ENCODE results near the gene LCAT.
A peak's percentile ranks its signal among the peaks of the same experiment; 100 is the strongest.

LCAT gene

DNA sequence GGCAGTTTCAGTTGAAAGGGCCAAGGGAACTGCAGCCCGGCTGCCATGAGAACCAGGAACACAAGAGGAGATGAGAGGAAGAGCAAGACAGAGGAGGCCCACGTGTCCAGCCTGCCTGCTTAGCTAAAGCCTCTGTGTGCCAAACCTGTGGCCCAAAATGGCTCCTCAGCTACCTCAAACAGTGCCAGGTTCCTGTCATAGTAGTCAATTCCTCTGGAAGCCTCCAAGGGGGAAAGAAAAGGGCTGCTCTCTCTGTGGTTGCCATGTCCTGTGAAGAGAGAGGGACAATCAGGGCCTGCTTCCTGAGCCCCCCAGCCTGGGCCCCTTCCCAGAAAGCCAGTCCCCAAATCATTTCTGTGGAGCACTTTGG lies 19.4 kb upstream of the LCAT start:
- peaks cover 26% of the 10 kb centered on the region for H3K4me1 ChIP-seq (ENCODE audit: insufficient read depth, insufficient read length)
- H3K36me3 ChIP-seq (ENCODE audit: insufficient read depth, insufficient read length, low read length): peaks cover 91% of the 10 kb centered on the region
- H3K27me3 ChIP-seq (ENCODE audit: insufficient read depth, insufficient read length): no peaks in the 10 kb centered on the region
- H3K9ac ChIP-seq (ENCODE audit: insufficient read length, low read depth): no peak overlapping the region
- H3K4me3 ChIP-seq (ENCODE audit: insufficient read length, low read depth): no peak overlapping the region
- no peak for TF ChIP-seq YY1 (IDR thresholded peaks at IDR 0.05; ENCODE audit: insufficient read depth, insufficient read length)
- TF ChIP-seq ZNF274 (IDR thresholded peaks at IDR 0.05; ENCODE audit: low read depth, low read length): no peak
- no peak for TF ChIP-seq SUZ12 (IDR thresholded peaks at IDR 0.05; ENCODE audit: extremely low read depth, insufficient read depth, insufficient read length)
- no peaks in the 10 kb centered on the region for H3K9me3 ChIP-seq (ENCODE audit: insufficient read depth, low read length)
- DNase-seq (ENCODE audit: low read depth, low spot score): no peak

DNA sequence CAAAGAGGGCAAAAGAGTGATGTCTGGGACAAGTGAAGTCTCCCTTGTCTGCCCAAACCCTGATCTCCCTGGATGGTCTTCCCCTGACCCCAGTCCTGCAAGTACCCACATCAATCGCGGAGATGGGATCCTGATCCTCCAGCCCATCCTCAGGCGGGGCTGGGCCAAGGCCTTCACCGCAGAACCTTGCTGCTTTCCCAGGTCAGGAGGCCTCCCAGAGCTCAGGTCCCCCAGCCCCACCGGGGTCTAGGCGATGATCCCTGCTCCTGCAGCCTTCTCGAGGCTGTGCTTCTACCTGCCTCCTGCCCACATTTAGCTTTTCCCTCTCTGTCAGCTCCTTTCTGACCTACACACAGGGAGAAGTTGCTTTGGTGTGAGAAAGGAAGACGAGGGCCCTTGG lies 18.2 kb upstream of the LCAT start:
- no peak overlapping the region for H3K4me3 ChIP-seq (ENCODE audit: insufficient read length, low read depth)
- TF ChIP-seq ZNF274 (IDR thresholded peaks at IDR 0.05; ENCODE audit: low read depth, low read length) (no peak), SUZ12 (IDR thresholded peaks at IDR 0.05; ENCODE audit: extremely low read depth, insufficient read depth, insufficient read length) (no peak), YY1 (IDR thresholded peaks at IDR 0.05; ENCODE audit: insufficient read depth, insufficient read length) (no peak)
- DNase-seq (ENCODE audit: low read depth, low spot score): no peak
- H3K9ac ChIP-seq (ENCODE audit: insufficient read length, low read depth): no peak overlapping the region
- peaks cover 23% of the 10 kb centered on the region for H3K4me1 ChIP-seq (ENCODE audit: insufficient read depth, insufficient read length)
- H3K9me3 ChIP-seq (ENCODE audit: insufficient read depth, low read length): no peaks in the 10 kb centered on the region
- H3K27me3 ChIP-seq (ENCODE audit: insufficient read depth, insufficient read length): no peaks in the 10 kb centered on the region
- H3K36me3 ChIP-seq (ENCODE audit: insufficient read depth, insufficient read length, low read length): peaks cover 98% of the 10 kb centered on the region

GRCh38 chr16:67961551-67961957 lies 17.6 kb upstream of the LCAT start:
- no peak for DNase-seq (ENCODE audit: low read depth, low spot score)
- Histone ChIP-seq H3K36me3 (ENCODE audit: insufficient read depth, insufficient read length, low read length) (peaks cover 95% of the 10 kb centered on the region), H3K9me3 (ENCODE audit: insufficient read depth, low read length) (no peaks in the 10 kb centered on the region), H3K27me3 (ENCODE audit: insufficient read depth, insufficient read length) (no peaks in the 10 kb centered on the region), H3K9ac (ENCODE audit: insufficient read length, low read depth) (peak overlapping the region; percentile 1), H3K4me1 (ENCODE audit: insufficient read depth, insufficient read length) (peaks cover 17% of the 10 kb centered on the region), H3K4me3 (ENCODE audit: insufficient read length, low read depth) (no peak overlapping the region)
- TF ChIP-seq ZNF274 (IDR thresholded peaks at IDR 0.05; ENCODE audit: low read depth, low read length) (no peak), SUZ12 (IDR thresholded peaks at IDR 0.05; ENCODE audit: extremely low read depth, insufficient read depth, insufficient read length) (no peak), YY1 (IDR thresholded peaks at IDR 0.05; ENCODE audit: insufficient read depth, insufficient read length) (no peak)

DNA sequence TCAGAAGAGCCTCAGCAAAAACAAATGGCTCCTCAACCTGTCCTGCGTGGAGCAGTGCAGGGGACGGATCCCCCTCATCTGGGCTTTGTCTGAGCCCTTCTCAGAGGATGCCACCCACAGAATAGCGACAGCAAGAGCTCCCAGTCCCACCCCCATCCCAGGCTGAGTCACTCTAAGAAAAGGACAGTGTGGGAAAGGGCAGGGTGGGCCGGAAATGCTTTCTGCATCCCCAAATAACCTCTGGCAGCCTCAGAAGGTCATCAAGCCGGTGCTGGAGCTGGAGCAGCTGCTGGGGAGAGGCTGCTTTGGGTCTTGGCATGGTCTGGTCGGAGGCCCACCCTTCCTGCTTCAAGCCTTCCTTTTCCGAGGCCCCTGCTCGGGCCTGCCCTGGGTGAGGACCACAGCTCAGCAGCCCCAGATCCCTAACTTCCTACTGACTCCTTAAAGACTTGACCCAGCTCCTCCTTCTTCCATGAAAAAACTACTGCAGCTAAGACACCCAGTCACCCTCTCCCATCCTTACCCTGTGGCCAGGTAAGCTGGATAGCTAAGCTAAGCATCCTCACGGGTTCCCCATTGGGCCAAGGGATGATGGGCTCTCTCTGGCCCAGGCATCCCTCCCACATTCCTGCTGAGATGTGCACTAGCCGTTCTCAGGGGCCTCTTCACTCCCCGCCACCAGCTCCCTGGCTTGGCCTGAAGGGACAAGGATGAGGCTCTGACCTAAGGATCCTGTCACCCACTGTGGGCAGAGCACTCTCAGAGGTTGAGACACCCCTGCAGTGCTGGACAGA lies 15.8 kb upstream of the LCAT start:
- Histone ChIP-seq H3K27me3 (ENCODE audit: insufficient read depth, insufficient read length) (no peaks in the 10 kb centered on the region), H3K4me3 (ENCODE audit: insufficient read length, low read depth) (no peak overlapping the region), H3K9ac (ENCODE audit: insufficient read length, low read depth) (no peak overlapping the region), H3K36me3 (ENCODE audit: insufficient read depth, insufficient read length, low read length) (peaks cover 91% of the 10 kb centered on the region), H3K9me3 (ENCODE audit: insufficient read depth, low read length) (no peaks in the 10 kb centered on the region), H3K4me1 (ENCODE audit: insufficient read depth, insufficient read length) (peaks cover 16% of the 10 kb centered on the region)
- no peak for TF ChIP-seq SUZ12 (IDR thresholded peaks at IDR 0.05; ENCODE audit: extremely low read depth, insufficient read depth, insufficient read length)
- TF ChIP-seq ZNF274 (IDR thresholded peaks at IDR 0.05; ENCODE audit: low read depth, low read length): no peak
- no peak for TF ChIP-seq YY1 (IDR thresholded peaks at IDR 0.05; ENCODE audit: insufficient read depth, insufficient read length)
- DNase-seq (ENCODE audit: low read depth, low spot score): no peak

DNA sequence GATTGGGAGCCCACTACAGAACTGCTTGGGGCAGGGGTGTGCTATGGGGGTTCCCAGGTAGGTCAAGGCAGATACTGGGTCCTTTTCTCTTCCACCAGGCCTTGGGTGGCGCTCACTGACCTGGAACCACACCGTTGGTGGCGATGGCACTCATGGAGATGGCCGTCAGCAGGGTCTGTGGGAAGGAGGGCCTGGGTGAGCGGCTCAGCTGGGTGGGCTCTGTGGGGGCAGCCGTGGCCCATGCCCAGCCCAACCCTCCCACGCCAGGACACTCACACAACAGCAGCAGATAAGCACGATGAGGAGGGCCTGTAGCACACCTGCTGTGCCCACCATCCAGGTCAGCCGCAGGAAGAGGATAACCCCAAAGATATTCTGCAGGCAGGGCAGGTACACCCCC lies 13.7 kb upstream of the LCAT start:
- Histone ChIP-seq H3K9me3 (ENCODE audit: insufficient read depth, low read length) (no peaks in the 10 kb centered on the region), H3K27me3 (ENCODE audit: insufficient read depth, insufficient read length) (no peaks in the 10 kb centered on the region), H3K4me1 (ENCODE audit: insufficient read depth, insufficient read length) (peaks cover 11% of the 10 kb centered on the region), H3K9ac (ENCODE audit: insufficient read length, low read depth) (no peak overlapping the region), H3K4me3 (ENCODE audit: insufficient read length, low read depth) (no peak overlapping the region), H3K36me3 (ENCODE audit: insufficient read depth, insufficient read length, low read length) (peaks cover 85% of the 10 kb centered on the region)
- no peak for DNase-seq (ENCODE audit: low read depth, low spot score)
- TF ChIP-seq ZNF274 (IDR thresholded peaks at IDR 0.05; ENCODE audit: low read depth, low read length): no peak
- no peak for TF ChIP-seq SUZ12 (IDR thresholded peaks at IDR 0.05; ENCODE audit: extremely low read depth, insufficient read depth, insufficient read length)
- no peak for TF ChIP-seq YY1 (IDR thresholded peaks at IDR 0.05; ENCODE audit: insufficient read depth, insufficient read length)

DNA sequence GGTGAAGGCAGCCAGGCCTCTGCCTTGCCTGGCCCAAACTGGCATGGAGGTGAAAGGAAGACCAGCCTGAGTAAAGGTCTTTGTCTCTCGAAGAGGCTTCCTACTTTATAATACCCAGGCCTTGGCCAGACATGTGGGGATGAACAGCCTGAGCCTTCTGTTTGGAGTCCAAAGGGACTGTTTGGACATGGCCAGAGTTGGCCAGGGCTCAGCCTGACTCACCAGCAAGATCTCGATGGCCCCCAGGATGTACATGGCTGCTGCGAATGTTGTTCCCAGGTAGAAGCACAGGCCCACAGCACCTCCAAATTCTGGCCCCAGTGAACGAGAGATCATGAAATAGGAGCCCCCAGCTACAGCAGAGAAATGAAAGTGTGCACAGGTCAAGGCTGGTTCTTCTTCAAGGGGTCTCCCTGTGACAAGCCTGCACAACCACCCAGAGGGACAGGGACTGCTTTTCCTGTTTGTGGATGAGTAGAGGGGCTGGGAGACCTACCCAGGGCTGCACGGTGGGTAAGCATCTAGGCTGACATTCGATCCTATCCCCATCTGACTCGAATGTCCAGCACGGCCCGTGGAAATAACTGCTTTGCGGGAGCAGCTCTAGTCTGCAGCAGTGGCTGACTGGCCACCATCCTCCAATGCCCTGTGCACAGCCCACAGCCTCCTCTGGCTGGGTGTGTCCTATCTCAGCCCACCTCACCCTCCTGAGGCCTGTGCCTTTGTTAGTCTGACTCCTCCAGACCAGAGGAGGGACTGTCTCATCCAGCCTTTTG lies 10.7 kb upstream of the LCAT start:
- no peak for DNase-seq (ENCODE audit: low read depth, low spot score)
- Histone ChIP-seq H3K27me3 (ENCODE audit: insufficient read depth, insufficient read length) (no peaks in the 10 kb centered on the region), H3K36me3 (ENCODE audit: insufficient read depth, insufficient read length, low read length) (peaks cover 85% of the 10 kb centered on the region), H3K9me3 (ENCODE audit: insufficient read depth, low read length) (no peaks in the 10 kb centered on the region), H3K4me3 (ENCODE audit: insufficient read length, low read depth) (no peak overlapping the region), H3K4me1 (ENCODE audit: insufficient read depth, insufficient read length) (peaks cover 4% of the 10 kb centered on the region), H3K9ac (ENCODE audit: insufficient read length, low read depth) (no peak overlapping the region)
- TF ChIP-seq YY1 (IDR thresholded peaks at IDR 0.05; ENCODE audit: insufficient read depth, insufficient read length): no peak
- TF ChIP-seq SUZ12 (IDR thresholded peaks at IDR 0.05; ENCODE audit: extremely low read depth, insufficient read depth, insufficient read length): no peak

GRCh38 chr16:67953641-67954375 lies 9.9 kb upstream of the LCAT start:
- no peak for TF ChIP-seq SUZ12 (IDR thresholded peaks at IDR 0.05; ENCODE audit: extremely low read depth, insufficient read depth, insufficient read length)
- no peak for TF ChIP-seq YY1 (IDR thresholded peaks at IDR 0.05; ENCODE audit: insufficient read depth, insufficient read length)
- TF ChIP-seq ZNF274 (IDR thresholded peaks at IDR 0.05; ENCODE audit: low read depth, low read length): no peak
- H3K27me3 ChIP-seq (ENCODE audit: insufficient read depth, insufficient read length): no peaks in the 10 kb centered on the region
- H3K4me1 ChIP-seq (ENCODE audit: insufficient read depth, insufficient read length): peaks cover 4% of the 10 kb centered on the region
- no peaks in the 10 kb centered on the region for H3K9me3 ChIP-seq (ENCODE audit: insufficient read depth, low read length)
- no peak overlapping the region for H3K4me3 ChIP-seq (ENCODE audit: insufficient read length, low read depth)
- DNase-seq (ENCODE audit: low read depth, low spot score): no peak
- H3K36me3 ChIP-seq (ENCODE audit: insufficient read depth, insufficient read length, low read length): peaks cover 85% of the 10 kb centered on the region
- no peak overlapping the region for H3K9ac ChIP-seq (ENCODE audit: insufficient read length, low read depth)
